ENCODE results near the gene TRIM32.
"Not testable (repeated sequence)": the region's sequence is repeated elsewhere in the genome, so short reads cannot be mapped to it uniquely, and the experiment has no call there.

Gene TRIM32

GRCh38 chr9:116686693-116687073 is 422 bp upstream of the TRIM32 start:
- TF ChIP-seq, protein P1, sequence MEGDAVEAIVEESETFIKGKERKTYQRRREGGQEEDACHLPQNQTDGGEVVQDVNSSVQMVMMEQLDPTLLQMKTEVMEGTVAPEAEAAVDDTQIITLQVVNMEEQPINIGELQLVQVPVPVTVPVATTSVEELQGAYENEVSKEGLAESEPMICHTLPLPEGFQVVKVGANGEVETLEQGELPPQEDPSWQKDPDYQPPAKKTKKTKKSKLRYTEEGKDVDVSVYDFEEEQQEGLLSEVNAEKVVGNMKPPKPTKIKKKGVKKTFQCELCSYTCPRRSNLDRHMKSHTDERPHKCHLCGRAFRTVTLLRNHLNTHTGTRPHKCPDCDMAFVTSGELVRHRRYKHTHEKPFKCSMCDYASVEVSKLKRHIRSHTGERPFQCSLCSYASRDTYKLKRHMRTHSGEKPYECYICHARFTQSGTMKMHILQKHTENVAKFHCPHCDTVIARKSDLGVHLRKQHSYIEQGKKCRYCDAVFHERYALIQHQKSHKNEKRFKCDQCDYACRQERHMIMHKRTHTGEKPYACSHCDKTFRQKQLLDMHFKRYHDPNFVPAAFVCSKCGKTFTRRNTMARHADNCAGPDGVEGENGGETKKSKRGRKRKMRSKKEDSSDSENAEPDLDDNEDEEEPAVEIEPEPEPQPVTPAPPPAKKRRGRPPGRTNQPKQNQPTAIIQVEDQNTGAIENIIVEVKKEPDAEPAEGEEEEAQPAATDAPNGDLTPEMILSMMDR (IDR thresholded peaks at IDR 0.05; ENCODE audit: insufficient read depth, low read length, missing control alignments) = no peak
- no peak for DNase-seq (ENCODE audit: low read depth, low spot score)
- ChIA-PET POLR2A (interaction anchor here (1.0 to 1.9 kb wide), 3 partner anchors 8 to 16 kb away, joined by 3 to 14 read pairs (median 7); no protein-coding TSS in a partner anchor), CTCF (interaction anchor here (1.1 kb wide), 1 partner anchor 9 kb away, joined by 5 read pairs; no protein-coding TSS in a partner anchor)
- H3K4me3 ChIP-seq (ENCODE audit: low read depth, low read length) = peak overlapping the region; percentile 64

- H3K4me3 ChIP-seq (ENCODE audit: low read depth, low read length) = peak overlapping the region; percentile 64
- TF ChIP-seq, protein P1 (IDR thresholded peaks at IDR 0.05; ENCODE audit: insufficient read depth, low read length, missing control alignments) = no peak
- POLR2A ChIA-PET = interaction anchor here (1.0 to 1.9 kb wide), 2 partner anchors 10 to 15 kb away, joined by 3 to 14 read pairs; no protein-coding TSS in a partner anchor
- no peak for DNase-seq (ENCODE audit: low read depth, low spot score)
- CTCF ChIA-PET = interaction anchor here (1.4 kb wide), 1 partner anchor 1094 kb away, joined by 4 read pairs; no protein-coding TSS in a partner anchor
Measured at GRCh38 chr9:116687754-116688135, 640 bp downstream of the TRIM32 start.

GRCh38 chr9:116688806-116689485 is 1.8 kb downstream of the TRIM32 start:
- TF ChIP-seq, protein P1 (IDR thresholded peaks at IDR 0.05; ENCODE audit: insufficient read depth, low read length, missing control alignments) = no peak
- DNase-seq (ENCODE audit: low read depth, low spot score) = no peak
- POLR2A ChIA-PET = no interaction called here
- CTCF ChIA-PET = no interaction called here
- H3K4me3 ChIP-seq (ENCODE audit: low read depth, low read length) = peak overlapping the region; percentile 64

DNA sequence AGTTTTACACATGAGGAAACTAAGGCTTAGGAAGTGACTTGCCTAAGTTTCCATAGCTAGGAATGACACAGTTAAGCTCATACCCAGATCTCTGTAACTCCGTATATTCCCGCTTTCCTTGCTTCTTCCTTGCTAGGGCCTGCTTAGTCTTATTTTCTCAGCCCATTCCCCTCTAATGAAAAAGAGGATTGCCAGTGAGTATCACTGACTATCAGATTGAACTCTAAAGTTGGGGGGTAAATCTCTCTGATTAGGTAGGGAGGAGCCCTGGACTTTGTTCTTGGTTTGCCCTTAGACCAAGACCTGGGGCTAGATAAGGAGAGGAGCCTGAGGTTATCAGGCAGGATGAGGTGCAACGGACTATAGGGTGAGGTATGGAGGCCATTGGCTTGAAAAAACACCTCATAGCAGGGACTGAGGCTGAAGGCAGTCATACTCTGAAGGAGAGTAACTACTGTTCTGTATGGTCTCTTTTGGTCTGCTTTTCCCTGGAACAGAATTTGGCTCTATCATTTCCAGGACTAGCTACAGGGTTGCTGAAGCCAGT is 2.5 kb downstream of the TRIM32 start:
- CTCF ChIA-PET = interaction anchor here (1.3 kb wide), 1 partner anchor 1097 kb away, joined by 3 read pairs; no protein-coding TSS in a partner anchor
- DNase-seq (ENCODE audit: low read depth, low spot score) = no peak
- no peak overlapping the region for H3K4me3 ChIP-seq (ENCODE audit: low read depth, low read length)
- POLR2A ChIA-PET = no interaction called here
- TF ChIP-seq, protein P1 (IDR thresholded peaks at IDR 0.05; ENCODE audit: insufficient read depth, low read length, missing control alignments) = no peak

DNA sequence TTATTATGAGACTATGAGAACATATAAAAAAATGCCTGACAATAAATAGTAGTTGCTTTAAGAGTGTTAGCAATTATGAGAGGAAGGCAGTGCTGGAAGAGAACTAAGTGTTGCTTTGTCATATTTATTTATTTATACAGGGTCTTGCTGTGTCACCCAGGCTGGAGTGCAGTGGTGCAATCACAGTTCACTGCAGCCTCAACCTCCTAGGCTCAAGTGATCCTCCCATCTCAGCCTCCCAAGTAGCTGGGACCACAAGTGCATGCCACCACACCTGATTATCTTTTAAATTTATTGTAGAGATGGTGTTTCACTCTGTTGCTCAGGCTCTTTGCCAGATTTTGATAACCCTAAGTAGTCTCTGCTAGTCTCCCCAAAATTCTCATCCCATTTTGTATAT is 3.7 kb downstream of the TRIM32 start:
- H3K4me3 ChIP-seq (ENCODE audit: low read depth, low read length); DNase-seq (ENCODE audit: low read depth, low spot score); POLR2A ChIA-PET: not testable (repeated sequence)
- CTCF ChIA-PET = interaction anchor here (1.3 kb wide), 1 partner anchor 1098 kb away, joined by 3 read pairs; no protein-coding TSS in a partner anchor

GRCh38 chr9:116691607-116692006 is 4.5 kb downstream of the TRIM32 start:
- ChIA-PET POLR2A (no interaction called here), CTCF (no interaction called here)
- no peak overlapping the region for H3K4me3 ChIP-seq (ENCODE audit: low read depth, low read length)
- DNase-seq (ENCODE audit: low read depth, low spot score) = no peak
- TF ChIP-seq, protein P1 (IDR thresholded peaks at IDR 0.05; ENCODE audit: insufficient read depth, low read length, missing control alignments) = no peak
